ENCODE data around the gene TMEFF1.

DNA sequence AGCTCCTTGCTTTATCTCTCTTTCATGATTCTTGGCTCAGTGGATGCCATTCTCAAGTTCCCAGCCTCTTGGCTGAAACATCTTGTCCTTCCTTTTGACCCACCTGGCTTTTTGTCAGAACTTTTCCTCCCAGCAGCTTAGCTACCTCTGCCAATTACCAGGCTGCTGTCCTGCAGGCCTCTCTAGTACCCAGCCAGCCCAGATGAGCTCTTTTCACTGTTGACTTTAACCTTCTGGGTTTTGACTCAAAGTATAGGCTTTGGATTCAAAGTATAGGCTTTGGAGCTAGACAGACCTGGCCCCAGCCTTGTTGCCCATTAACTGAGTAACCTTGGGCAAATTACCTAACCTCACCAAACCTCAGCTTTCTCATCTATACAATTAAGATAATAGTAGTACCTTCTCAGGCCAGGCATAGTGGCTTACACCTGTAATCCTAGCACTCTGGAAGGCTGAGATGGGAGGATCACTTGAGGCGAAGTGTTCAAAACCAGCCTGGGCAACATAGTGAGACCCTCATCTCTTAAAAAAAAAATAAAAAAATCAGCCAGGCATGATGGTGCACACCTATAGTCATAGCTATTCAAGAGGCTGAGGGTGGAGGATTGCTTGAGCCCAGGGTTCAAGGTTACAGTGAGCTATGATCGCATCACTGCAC lies 6.6 kb upstream of the TMEFF1 start:
- no peak for TF ChIP-seq EZH2 (IDR thresholded peaks at IDR 0.05; ENCODE audit: insufficient read depth, low read length)
- TF ChIP-seq, protein P1, sequence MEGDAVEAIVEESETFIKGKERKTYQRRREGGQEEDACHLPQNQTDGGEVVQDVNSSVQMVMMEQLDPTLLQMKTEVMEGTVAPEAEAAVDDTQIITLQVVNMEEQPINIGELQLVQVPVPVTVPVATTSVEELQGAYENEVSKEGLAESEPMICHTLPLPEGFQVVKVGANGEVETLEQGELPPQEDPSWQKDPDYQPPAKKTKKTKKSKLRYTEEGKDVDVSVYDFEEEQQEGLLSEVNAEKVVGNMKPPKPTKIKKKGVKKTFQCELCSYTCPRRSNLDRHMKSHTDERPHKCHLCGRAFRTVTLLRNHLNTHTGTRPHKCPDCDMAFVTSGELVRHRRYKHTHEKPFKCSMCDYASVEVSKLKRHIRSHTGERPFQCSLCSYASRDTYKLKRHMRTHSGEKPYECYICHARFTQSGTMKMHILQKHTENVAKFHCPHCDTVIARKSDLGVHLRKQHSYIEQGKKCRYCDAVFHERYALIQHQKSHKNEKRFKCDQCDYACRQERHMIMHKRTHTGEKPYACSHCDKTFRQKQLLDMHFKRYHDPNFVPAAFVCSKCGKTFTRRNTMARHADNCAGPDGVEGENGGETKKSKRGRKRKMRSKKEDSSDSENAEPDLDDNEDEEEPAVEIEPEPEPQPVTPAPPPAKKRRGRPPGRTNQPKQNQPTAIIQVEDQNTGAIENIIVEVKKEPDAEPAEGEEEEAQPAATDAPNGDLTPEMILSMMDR (IDR thresholded peaks at IDR 0.05; ENCODE audit: insufficient read depth, low read depth, low read length), result no peak

Data from astrocyte (in vitro differentiated cells and primary cell).